HCT116 (cell line): ENCODE results near the gene CCL17.

ENCODE experiments used
- CTCF ChIP-seq, 3 experiments: fragments of 200-600 bp in 1 of 3; sonication (generic) in 1 of 3; IDR thresholded peaks in 2 of 3; conservative IDR thresholded peaks in 1 of 3; 2 replicates each; pipeline ENCODE4 v1.5.1; 2012 to 2017; ENCODE audit warnings: low read depth in 2 of 3, low read length in 2 of 3, antibody characterized with exemption in 1 of 3, borderline replicate concordance in 1 of 3, control low read depth in 1 of 3, mild to moderate bottlenecking in 1 of 3, mixed read lengths in 1 of 3, mixed run types in 1 of 3, moderate library complexity in 1 of 3; ENCODE audit not compliant: insufficient read depth in 1 of 3
- EZH2 ChIP-seq: fragments of 200-600 bp; sonication (generic); IDR thresholded peaks from 2 replicates; pipeline ENCODE4 v1.6.1; 2017; ENCODE audit warnings: antibody characterized with exemption, mixed run types
- EZH2phosphoT487 ChIP-seq: fragments of 200-600 bp; IDR thresholded peaks from 2 replicates; pipeline ENCODE4 v1.6.1; 2018; ENCODE audit warnings: antibody characterized with exemption, borderline replicate concordance
- POLR2A ChIP-seq: IDR thresholded peaks from 2 replicates; pipeline ENCODE4 v1.7.0; 2011; ENCODE audit warnings: borderline replicate concordance; ENCODE audit not compliant: insufficient read depth, insufficient read length; ENCODE audit errors: extremely low read depth
- POLR2AphosphoS5 ChIP-seq: IDR thresholded peaks from 2 replicates; pipeline ENCODE4 v1.6.1; 2011; ENCODE audit warnings: mild to moderate bottlenecking, low read depth, low read length, moderate library complexity
- REST ChIP-seq: IDR thresholded peaks from 2 replicates; pipeline ENCODE4 v1.6.1; 2012; ENCODE audit warnings: low read depth
- SIN3A ChIP-seq: IDR thresholded peaks from 2 replicates; pipeline ENCODE4 v1.6.1; 2012; ENCODE audit warnings: low read depth
- SP1 ChIP-seq: IDR thresholded peaks from 2 replicates; pipeline ENCODE4 v1.6.1; 2012; ENCODE audit warnings: low read depth
- YY1 ChIP-seq: IDR thresholded peaks from 2 replicates; pipeline ENCODE4 v1.6.1; 2011; ENCODE audit warnings: low read length, low read depth, moderate library complexity, mild to moderate bottlenecking; ENCODE audit not compliant: insufficient replicate concordance; ENCODE audit errors: extremely low read depth
- TF ChIP-seq, protein P1 (sequence below): IDR thresholded peaks from 2 replicates; pipeline ENCODE4 v1.6.1; 2012

DNA sequence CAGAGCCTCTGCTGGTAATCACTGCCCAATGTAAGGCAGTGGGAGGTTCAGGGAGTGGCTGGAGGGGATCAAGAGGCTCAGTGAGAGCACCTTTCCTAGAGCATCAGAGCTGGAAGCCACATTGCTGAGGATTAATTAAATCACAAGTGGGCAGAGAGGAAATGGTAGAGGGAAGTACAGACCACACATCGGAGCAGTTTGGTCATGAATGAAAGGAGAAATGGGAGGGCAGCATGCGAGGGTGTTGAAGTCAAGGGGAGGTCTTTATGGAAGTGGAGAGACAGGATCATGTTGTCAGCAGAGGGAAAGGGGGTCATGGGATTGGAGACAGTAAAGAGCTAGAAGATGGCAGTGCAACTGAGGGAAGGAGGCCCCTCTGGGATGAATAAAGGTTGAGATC is 2.3 kb downstream of the CCL17 start:
- TF ChIP-seq EZH2phosphoT487 (no peak), CTCF (IDR thresholded peaks at IDR 0.05 in 2 of 3, conservative IDR thresholded peaks at IDR 0.05 in 1 of 3; ENCODE audit: borderline replicate concordance in 1 of 3, insufficient read depth in 1 of 3, low read depth in 2 of 3, low read length in 2 of 3) (no peak), SP1 (no peak), REST (no peak), POLR2AphosphoS5 (no peak), YY1 (no peak), EZH2 (no peak), POLR2A (no peak), SIN3A (no peak)
- TF ChIP-seq, protein P1, sequence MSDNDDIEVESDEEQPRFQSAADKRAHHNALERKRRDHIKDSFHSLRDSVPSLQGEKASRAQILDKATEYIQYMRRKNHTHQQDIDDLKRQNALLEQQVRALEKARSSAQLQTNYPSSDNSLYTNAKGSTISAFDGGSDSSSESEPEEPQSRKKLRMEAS: no peak
